Fibroblast of the aortic adventitia (primary cell): ENCODE results near the gene SLC25A18. TPM values are rescaled to one million over a fixed set of nuclear protein-coding genes. Genes with fewer than 3 reads are reported as not detected.

ENCODE experiments used
- DNase-seq: peaks from one replicate; pipeline ENCODE4 v3.0.0-alpha.2; 2010; ENCODE audit warnings: low read depth
- H3K4me3 ChIP-seq: 2 replicates; pipeline ENCODE4 v1.5.1; 2011; ENCODE audit warnings: low read depth, mild to moderate bottlenecking, control low read depth, low read length, moderate library complexity
- CTCF ChIP-seq: IDR thresholded peaks from 2 replicates; pipeline ENCODE4 v1.5.1; 2011; ENCODE audit warnings: mild to moderate bottlenecking, low read length, control low read depth, inconsistent platforms; ENCODE audit not compliant: insufficient read depth
- total RNA-seq: library from RNA; depleted of rRNA; stranded (reverse); fragments of >200 nt; gene quantifications from 2 replicates; pipeline ENCODE4 v1.2.3, GENCODE V29; 2012; ENCODE audit warnings: low replicate concordance

The SLC25A18 gene
- total RNA-seq, 1 donor = not detected

GRCh38 chr22:17569971-17570511, 6.7 kb downstream of the SLC25A18 start:
- no peak for DNase-seq
- no peak for TF ChIP-seq CTCF
- no peak overlapping the region for H3K4me3 ChIP-seq

GRCh38 chr22:17570851-17571631, 7.7 kb downstream of the SLC25A18 start:
- peak overlapping the region; percentile 55 for H3K4me3 ChIP-seq
- no peak for TF ChIP-seq CTCF
- DNase-seq = peak; percentile 61

- DNase-seq = no peak
- TF ChIP-seq CTCF = no peak
Measured at GRCh38 chr22:17575151-17575550, 11.9 kb downstream of the SLC25A18 start.

GRCh38 chr22:17575681-17576080, 12.4 kb downstream of the SLC25A18 start:
- H3K4me3 ChIP-seq = no peak overlapping the region
- TF ChIP-seq CTCF = no peak
- DNase-seq = no peak

More at GRCh38 chr22:17575151-17575550, 11.9 kb downstream of the SLC25A18 start:
- no peak overlapping the region for H3K4me3 ChIP-seq

GRCh38 chr22:17576470-17576869, 13.2 kb downstream of the SLC25A18 start:
- H3K4me3 ChIP-seq = no peak overlapping the region
- peak; percentile 77 for DNase-seq
- TF ChIP-seq CTCF = no peak

- no peak for TF ChIP-seq CTCF
- no peak overlapping the region for H3K4me3 ChIP-seq
- peak; percentile 32 for DNase-seq
Measured at GRCh38 chr22:17578136-17578754, 14.9 kb downstream of the SLC25A18 start.
